HUES6 (cell line): ENCODE results near the gene SPTSSA.
"Not testable (repeated sequence)": the region's sequence is repeated elsewhere in the genome, so short reads cannot be mapped to it uniquely, and the experiment has no call there.

Experiments
- H3K27ac ChIP-seq: 2 replicates; pipeline ENCODE4 v1.7.0; 2013; ENCODE audit warnings: low read depth, mild to moderate bottlenecking, low read length, inconsistent platforms
- H3K27me3 ChIP-seq: 2 replicates; pipeline ENCODE4 v1.6.1; 2013; ENCODE audit warnings: low read length; ENCODE audit not compliant: control insufficient read depth, insufficient read depth
- H3K36me3 ChIP-seq: 2 replicates; pipeline ENCODE4 v1.6.1; 2013; ENCODE audit warnings: low read length; ENCODE audit not compliant: control insufficient read depth, insufficient read depth
- H3K4me1 ChIP-seq: 2 replicates; pipeline ENCODE4 v1.6.1; 2013; ENCODE audit warnings: low read length; ENCODE audit not compliant: control insufficient read depth, insufficient read depth
- H3K4me3 ChIP-seq: 2 replicates; pipeline ENCODE4 v1.5.1; 2013; ENCODE audit warnings: low read depth, low read length
- H3K9ac ChIP-seq: one replicate; pipeline ENCODE4 v1.6.1; 2013; ENCODE audit warnings: mild to moderate bottlenecking, low read length
- H3K9me3 ChIP-seq: 2 replicates; pipeline ENCODE4 v1.6.1; 2013; ENCODE audit warnings: low read depth, low read length; ENCODE audit not compliant: control insufficient read depth, insufficient read depth

SPTSSA gene

GRCh38 chr14:34462132-34462893 is at the start of gene SPTSSA:
Gene SPTSSA, minus strand, starts transcription at chr14:34462240. Its CDS starts 33 bp downstream, at chr14:34462207.
- Histone ChIP-seq H3K4me1 (peaks cover 11% of the 10 kb centered on the region), H3K9me3 (no peaks in the 10 kb centered on the region), H3K36me3 (no peaks in the 10 kb centered on the region), H3K27me3 (no peaks in the 10 kb centered on the region), H3K9ac (peak within 1 kb of the TSS; percentile 88), H3K27ac (peak within 1 kb of the TSS; percentile 7; the same call in 1 of the 2 replicates), H3K4me3 (peak within 1 kb of the TSS; percentile 85)

- no peaks in the 10 kb centered on the region for H3K27me3 ChIP-seq
- peaks cover 4% of the 10 kb centered on the region for H3K4me1 ChIP-seq
- no peak overlapping the region for H3K27ac ChIP-seq
- no peak overlapping the region for H3K9ac ChIP-seq
- no peaks in the 10 kb centered on the region for H3K9me3 ChIP-seq
- no peaks in the 10 kb centered on the region for H3K36me3 ChIP-seq
- H3K4me3 ChIP-seq = no peak overlapping the region
These were observed 45.8 kb upstream of the SPTSSA start for GRCh38 chr14:34507884-34508283.

- Histone ChIP-seq H3K4me3 (no peak overlapping the region), H3K9me3 (no peaks in the 10 kb centered on the region), H3K9ac (no peak overlapping the region), H3K27me3 (no peaks in the 10 kb centered on the region), H3K4me1 (peaks cover 9% of the 10 kb centered on the region), H3K36me3 (no peaks in the 10 kb centered on the region), H3K27ac (no peak overlapping the region)
These were observed 45.4 kb upstream of the SPTSSA start for GRCh38 chr14:34507459-34507858.

GRCh38 chr14:34505124-34505491 is 43.1 kb upstream of the SPTSSA start:
- H3K27me3 ChIP-seq, H3K9ac ChIP-seq, H3K36me3 ChIP-seq, H3K27ac ChIP-seq, H3K4me3 ChIP-seq, H3K9me3 ChIP-seq: not testable (repeated sequence)
- peaks cover 12% of the 10 kb centered on the region for H3K4me1 ChIP-seq

GRCh38 chr14:34504027-34504426 is 42.0 kb upstream of the SPTSSA start:
- H3K4me1 ChIP-seq = peaks cover 12% of the 10 kb centered on the region
- H3K9ac ChIP-seq, H3K36me3 ChIP-seq, H3K27me3 ChIP-seq, H3K27ac ChIP-seq, H3K9me3 ChIP-seq, H3K4me3 ChIP-seq: not testable (repeated sequence)

- Histone ChIP-seq H3K27ac (0 out of 2 replicates have a peak overlapping the region, but pooled peaks have one; percentile 4), H3K4me3 (no peak overlapping the region), H3K36me3 (no peaks in the 10 kb centered on the region), H3K27me3 (no peaks in the 10 kb centered on the region), H3K4me1 (peaks cover 12% of the 10 kb centered on the region), H3K9ac (no peak overlapping the region), H3K9me3 (no peaks in the 10 kb centered on the region)
These were observed 40.6 kb upstream of the SPTSSA start for GRCh38 chr14:34502545-34503225.

GRCh38 chr14:34502001-34502400 is 40.0 kb upstream of the SPTSSA start:
- Histone ChIP-seq H3K27me3 (no peaks in the 10 kb centered on the region), H3K9ac (no peak overlapping the region), H3K27ac (no peak overlapping the region)

GRCh38 chr14:34501004-34501580 is 39.1 kb upstream of the SPTSSA start:
- Histone ChIP-seq H3K4me3 (no peak overlapping the region), H3K9ac (no peak overlapping the region), H3K4me1 (peaks cover 27% of the 10 kb centered on the region), H3K27ac (no peak overlapping the region), H3K36me3 (no peaks in the 10 kb centered on the region), H3K9me3 (no peaks in the 10 kb centered on the region), H3K27me3 (no peaks in the 10 kb centered on the region)

More at GRCh38 chr14:34502001-34502400, 40.0 kb upstream of the SPTSSA start:
- no peaks in the 10 kb centered on the region for H3K9me3 ChIP-seq
- no peaks in the 10 kb centered on the region for H3K36me3 ChIP-seq
- peaks cover 18% of the 10 kb centered on the region for H3K4me1 ChIP-seq
- no peak overlapping the region for H3K4me3 ChIP-seq

GRCh38 chr14:34498684-34499412 is 36.8 kb upstream of the SPTSSA start:
- H3K27ac ChIP-seq = no peak overlapping the region
- no peak overlapping the region for H3K9ac ChIP-seq
- no peak overlapping the region for H3K4me3 ChIP-seq
- no peaks in the 10 kb centered on the region for H3K27me3 ChIP-seq
- no peaks in the 10 kb centered on the region for H3K9me3 ChIP-seq
- H3K36me3 ChIP-seq = no peaks in the 10 kb centered on the region
- peaks cover 27% of the 10 kb centered on the region for H3K4me1 ChIP-seq

- H3K4me1 ChIP-seq = peaks cover 15% of the 10 kb centered on the region
- H3K36me3 ChIP-seq = no peaks in the 10 kb centered on the region
- H3K9ac ChIP-seq = peak overlapping the region; percentile 45
- peak overlapping the region; percentile 15; the same call in 1 of the 2 replicates for H3K4me3 ChIP-seq
- H3K27me3 ChIP-seq = no peaks in the 10 kb centered on the region
- H3K27ac ChIP-seq = peak overlapping the region; percentile 73; the same call in 1 of the 2 replicates
- no peaks in the 10 kb centered on the region for H3K9me3 ChIP-seq
These were observed 34.9 kb upstream of the SPTSSA start for GRCh38 chr14:34496679-34497513.
